B cell (primary cell): ENCODE data around the gene RRAS2. TPM values are rescaled to one million over a fixed set of nuclear protein-coding genes. Genes with fewer than 3 reads are reported as not detected.

Source experiments
- ATAC-seq: fragments of 200-7000 bp; cut with Tn5 transposase; one replicate; pipeline ENCODE4 v1.10.0; 2021; ENCODE audit warnings: low read depth, mild to moderate bottlenecking, moderate number of reproducible peaks, moderate library complexity
- CTCF ChIA-PET: fragments of 350-600 bp; sonication (Branson Sonifier 250); formaldehyde crosslinking; loops from one replicate; lab custom pipeline; 2021; ENCODE audit warnings: antibody characterized with exemption, inconsistent platforms; lab: Charles Lee
- POLR2A ChIA-PET: fragments of 350-600 bp; sonication (Branson Sonifier 250); formaldehyde crosslinking; loops from one replicate; lab custom pipeline; 2021; ENCODE audit warnings: antibody characterized with exemption; lab: Charles Lee
- DNase-seq: peaks from one replicate; pipeline ENCODE4 v3.0.0; 2013
- H2AFZ ChIP-seq: 2 replicates; pipeline ENCODE4 v1.6.1; 2012; ENCODE audit warnings: mild to moderate bottlenecking, low read depth, low read length; ENCODE audit not compliant: insufficient read depth, poor library complexity, severe bottlenecking
- H3K27ac ChIP-seq, 2 donors: 1 replicate in 1 of 2; 2 replicates in 1 of 2; pipeline ENCODE4 v1.5.1; 2012 to 2013; ENCODE audit warnings: low read length in 2 of 2, mild to moderate bottlenecking in 2 of 2, moderate library complexity in 1 of 2
- H3K27me3 ChIP-seq, 4 experiments: fragments of 200-600 bp in 1 of 4; sonication (generic) in 1 of 4; replicated peaks in 1 of 4; 1 replicate in 2 of 4; 2 replicates in 2 of 4; pipeline versions ENCODE4 v1.6.1 to v1.7.0; 2013 to 2016; ENCODE audit warnings: low read length in 3 of 4, mild to moderate bottlenecking in 2 of 4, mixed read lengths in 1 of 4, moderate library complexity in 1 of 4; ENCODE audit not compliant: insufficient read depth in 4 of 4, control insufficient read depth in 3 of 4; ENCODE audit errors: control extremely low read depth in 1 of 4
- H3K36me3 ChIP-seq, 2 experiments: replicated peaks in 1 of 2; 1 replicate in 1 of 2; 2 replicates in 1 of 2; pipeline versions ENCODE4 v1.6.1 to v1.7.1; 2013; ENCODE audit warnings: low read length in 1 of 2; ENCODE audit not compliant: insufficient read depth in 2 of 2, control insufficient read depth in 1 of 2; ENCODE audit errors: control extremely low read depth in 1 of 2, extremely low read depth in 1 of 2
- H3K4me1 ChIP-seq, 2 donors: fragments of 200-600 bp in 1 of 2; sonication (generic) in 1 of 2; 1 replicate in 1 of 2; 2 replicates in 1 of 2; pipeline versions ENCODE4 v1.5.1 to v1.6.1; 2013 to 2017; ENCODE audit warnings: low read length in 2 of 2; ENCODE audit not compliant: control insufficient read depth in 2 of 2, insufficient read depth in 2 of 2
- H3K4me2 ChIP-seq: replicated peaks from 2 replicates; pipeline ENCODE3; 2012; ENCODE audit warnings: mild to moderate bottlenecking, low read depth, low read length; ENCODE audit not compliant: poor library complexity, severe bottlenecking
- H3K4me3 ChIP-seq, 5 experiments: fragments of 200-600 bp in 1 of 5; sonication (generic) in 1 of 5; 1 replicate in 3 of 5; 2 replicates in 2 of 5; pipeline versions ENCODE4 v1.5.1 to v1.7.0; 2011 to 2016; ENCODE audit warnings: low read length in 4 of 5, mild to moderate bottlenecking in 4 of 5, low read depth in 2 of 5, control low read depth in 1 of 5, moderate library complexity in 1 of 5; ENCODE audit not compliant: insufficient read depth in 1 of 5; ENCODE audit errors: control extremely low read depth in 1 of 5, extremely low read depth in 1 of 5
- H3K79me2 ChIP-seq: fragments of 200-600 bp; sonication (generic); one replicate; pipeline ENCODE4 v1.6.0; 2016; ENCODE audit warnings: low read length; ENCODE audit not compliant: control insufficient read depth, insufficient read depth
- H3K9ac ChIP-seq: fragments of 200-600 bp; sonication (generic); 2 replicates; pipeline ENCODE4 v1.6.1; 2017; ENCODE audit warnings: mild to moderate bottlenecking, low read length, moderate library complexity
- H3K9me3 ChIP-seq, 3 donors: one replicate each; pipeline versions ENCODE4 v1.6.1 to v1.7.1; 2013; ENCODE audit warnings: low read length in 2 of 3; ENCODE audit not compliant: control insufficient read depth in 2 of 3, insufficient read depth in 1 of 3; ENCODE audit errors: control extremely low read depth in 1 of 3
- H4K20me1 ChIP-seq: 2 replicates; pipeline ENCODE4 v1.6.0; 2012; ENCODE audit warnings: mild to moderate bottlenecking, low read length; ENCODE audit not compliant: insufficient read depth, control insufficient read depth, poor library complexity, severe bottlenecking
- H3K27ac Mint-ChIP-seq: one replicate; pipeline ENCODE4 v1.8.0; 2021; ENCODE audit warnings: mixed read lengths
- H3K27me3 Mint-ChIP-seq: one replicate; pipeline ENCODE4 v1.8.0; 2021; ENCODE audit warnings: mixed read lengths
- H3K4me1 Mint-ChIP-seq: one replicate; pipeline ENCODE4 v1.8.0; 2021; ENCODE audit warnings: mixed read lengths
- H3K4me3 Mint-ChIP-seq: one replicate; pipeline ENCODE4 v1.8.0; 2021; ENCODE audit warnings: mixed read lengths
- H3K9me3 Mint-ChIP-seq: one replicate; pipeline ENCODE4 v1.8.0; 2022; ENCODE audit warnings: mixed read lengths; ENCODE audit not compliant: insufficient read depth
- EZH2 ChIP-seq: IDR thresholded peaks from 2 replicates; pipeline ENCODE4 v1.6.1; 2012; ENCODE audit warnings: borderline replicate concordance, low read depth, mild to moderate bottlenecking, moderate library complexity, low read length; ENCODE audit not compliant: insufficient read depth, poor library complexity, severe bottlenecking
- WGBS: methylation state at CpG from one replicate; pipeline ENCODE4 v1.1.5; 2013; ENCODE audit warnings: missing lambda C conversion rate; ENCODE audit not compliant: insufficient coverage; 5-methylcytosine and 5-hydroxymethylcytosine counted together
- intact Hi-C: fragments of 100-400 bp; cut with micrococcal nuclease; formaldehyde crosslinking; loops from one replicate; pipeline ENCODE4 v1.10.0; 2022
- polyA plus RNA-seq: library from polyadenylated mRNA; depleted of rRNA; stranded (reverse); fragments of >200 nt; gene quantifications from 2 replicates; pipeline ENCODE4 v1.2.3, GENCODE V29; 2012
- total RNA-seq, 2 donors: library from RNA; stranded (reverse); fragments of 120-200 nt in 1 of 2; gene quantifications; 1 replicate in 1 of 2; 2 replicates in 1 of 2; pipeline versions ENCODE4 v1.2.3 to v1.2.4, GENCODE V29; 2013 to 2022
- TF ChIP-seq, protein P1 (sequence below): fragments of 200-600 bp; IDR thresholded peaks from one replicate; pipeline ENCODE4 v1.8.0; 2022; ENCODE audit warnings: antibody characterized with exemption, mild to moderate bottlenecking

Gene RRAS2
- total and polyA plus RNA-seq, 2 donors (not counting 1 experiment from before 2014, with no cell fraction given) = 31.8 to 72.4 TPM

DNA sequence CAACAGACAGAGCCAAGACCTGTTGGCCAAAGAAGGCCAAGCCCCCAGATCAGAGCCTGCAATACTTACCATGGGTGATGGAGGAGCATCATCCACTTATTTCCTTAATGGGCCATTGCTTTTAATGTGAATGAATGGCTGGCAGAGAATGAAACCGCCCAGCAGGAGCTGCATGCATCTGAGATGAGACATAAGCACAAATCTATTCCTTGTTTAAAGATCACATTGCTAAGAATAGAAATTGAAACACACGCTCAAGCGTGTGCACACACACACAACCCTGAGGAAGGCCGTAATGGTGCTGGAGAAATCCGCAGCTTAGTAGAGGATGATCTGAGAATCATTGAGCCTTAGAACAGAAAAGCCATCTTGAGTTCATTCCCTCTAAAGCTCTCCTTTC is 5.3 kb upstream of the RRAS2 start:
- ChIA-PET POLR2A (no interaction called here), CTCF (interaction anchor here (0.7 to 1.4 kb wide), 2 partner anchors 10 to 64 kb away, joined by 3 read pairs; no protein-coding TSS in a partner anchor)
- H3K36me3 ChIP-seq = no peaks in the 10 kb centered on the region
- no peak overlapping the region for H3K4me2 ChIP-seq
- no CpG with 5 or more reads among the region's 5 CpGs for WGBS
- ATAC-seq = no peak
- peaks cover 4% of the 10 kb centered on the region for H3K79me2 ChIP-seq
- H3K9me3 ChIP-seq = no peaks in the 10 kb centered on the region
- intact Hi-C loops = no loop called here
- H3K9me3 Mint-ChIP-seq = no peaks in the 10 kb centered on the region
- no peak overlapping the region for H3K27ac Mint-ChIP-seq
- peaks cover 7% of the 10 kb centered on the region in 2 donors for H3K4me1 ChIP-seq
- TF ChIP-seq, protein P1, sequence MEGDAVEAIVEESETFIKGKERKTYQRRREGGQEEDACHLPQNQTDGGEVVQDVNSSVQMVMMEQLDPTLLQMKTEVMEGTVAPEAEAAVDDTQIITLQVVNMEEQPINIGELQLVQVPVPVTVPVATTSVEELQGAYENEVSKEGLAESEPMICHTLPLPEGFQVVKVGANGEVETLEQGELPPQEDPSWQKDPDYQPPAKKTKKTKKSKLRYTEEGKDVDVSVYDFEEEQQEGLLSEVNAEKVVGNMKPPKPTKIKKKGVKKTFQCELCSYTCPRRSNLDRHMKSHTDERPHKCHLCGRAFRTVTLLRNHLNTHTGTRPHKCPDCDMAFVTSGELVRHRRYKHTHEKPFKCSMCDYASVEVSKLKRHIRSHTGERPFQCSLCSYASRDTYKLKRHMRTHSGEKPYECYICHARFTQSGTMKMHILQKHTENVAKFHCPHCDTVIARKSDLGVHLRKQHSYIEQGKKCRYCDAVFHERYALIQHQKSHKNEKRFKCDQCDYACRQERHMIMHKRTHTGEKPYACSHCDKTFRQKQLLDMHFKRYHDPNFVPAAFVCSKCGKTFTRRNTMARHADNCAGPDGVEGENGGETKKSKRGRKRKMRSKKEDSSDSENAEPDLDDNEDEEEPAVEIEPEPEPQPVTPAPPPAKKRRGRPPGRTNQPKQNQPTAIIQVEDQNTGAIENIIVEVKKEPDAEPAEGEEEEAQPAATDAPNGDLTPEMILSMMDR = no peak
- no peak for TF ChIP-seq EZH2
- peaks cover 16% of the 10 kb centered on the region for H3K4me1 Mint-ChIP-seq
- H3K27ac ChIP-seq = no peak overlapping the region
- H4K20me1 ChIP-seq = no peaks in the 10 kb centered on the region
- H3K27me3 Mint-ChIP-seq = no peaks in the 10 kb centered on the region
- DNase-seq = no peak
- H3K4me3 Mint-ChIP-seq = no peak overlapping the region
- H3K27me3 ChIP-seq = no peaks in the 10 kb centered on the region
- H2AFZ ChIP-seq = no peak overlapping the region
- H3K9ac ChIP-seq = no peak overlapping the region
- no peak overlapping the region for H3K4me3 ChIP-seq

DNA sequence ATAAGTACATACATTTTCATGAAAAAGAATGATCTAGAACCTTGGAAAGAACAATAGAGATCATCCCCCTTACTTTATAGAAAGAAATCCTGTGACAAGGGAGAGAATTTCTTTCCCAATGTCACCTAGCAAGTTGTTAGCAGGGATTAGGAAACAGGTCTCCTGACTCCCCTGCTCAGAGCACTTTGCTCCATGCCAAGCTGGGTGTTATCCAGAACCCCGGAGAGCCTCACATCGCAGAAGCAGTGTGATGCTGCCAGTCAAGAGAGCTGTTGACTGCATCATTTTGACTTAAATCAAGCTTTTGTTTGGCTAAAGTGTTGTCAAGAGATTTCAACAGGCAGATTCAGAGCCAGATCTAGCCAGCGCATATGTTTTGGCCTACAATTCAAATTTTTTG is 3.6 kb upstream of the RRAS2 start:
- H3K27ac ChIP-seq = no peak overlapping the region
- intact Hi-C loops = no loop called here
- no peak for DNase-seq
- Mint-ChIP-seq H3K4me3 (no peak overlapping the region), H3K4me1 (peaks cover 13% of the 10 kb centered on the region), H3K9me3 (no peaks in the 10 kb centered on the region), H3K27me3 (no peaks in the 10 kb centered on the region), H3K27ac (no peak overlapping the region)
- no peak for TF ChIP-seq EZH2
- TF ChIP-seq, protein P1 = no peak
- no peak overlapping the region for H3K4me2 ChIP-seq
- POLR2A ChIA-PET = interaction anchor here (0.6 kb wide), 1 partner anchor 177 kb away, joined by 3 read pairs; no protein-coding TSS in a partner anchor
- peaks cover 7% of the 10 kb centered on the region for H4K20me1 ChIP-seq
- ATAC-seq = no peak
- WGBS = 94% methylated on average over 2 of the region's 3 CpGs
- H3K9ac ChIP-seq = no peak overlapping the region
- H3K4me1 ChIP-seq = peaks cover 5 to 7% of the 10 kb centered on the region in 2 donors
- CTCF ChIA-PET = interaction anchor here (0.9 to 1.8 kb wide), 4 partner anchors 11 to 93 kb away, joined by 3 to 6 read pairs (median 4); no protein-coding TSS in a partner anchor
- no peaks in the 10 kb centered on the region for H3K36me3 ChIP-seq
- H3K27me3 ChIP-seq = no peaks in the 10 kb centered on the region
- no peaks in the 10 kb centered on the region for H3K9me3 ChIP-seq
- peaks cover 21% of the 10 kb centered on the region for H3K79me2 ChIP-seq
- H2AFZ ChIP-seq = no peak overlapping the region
- H3K4me3 ChIP-seq = no peak overlapping the region
